Fibroblast of skin of right biceps (primary cell): Measurements from ENCODE around the gene GLP1R.

ENCODE experiments used
- DNase-seq: peaks from one replicate; pipeline ENCODE4 v3.0.0-alpha.2; 2013

The GLP1R gene

DNA sequence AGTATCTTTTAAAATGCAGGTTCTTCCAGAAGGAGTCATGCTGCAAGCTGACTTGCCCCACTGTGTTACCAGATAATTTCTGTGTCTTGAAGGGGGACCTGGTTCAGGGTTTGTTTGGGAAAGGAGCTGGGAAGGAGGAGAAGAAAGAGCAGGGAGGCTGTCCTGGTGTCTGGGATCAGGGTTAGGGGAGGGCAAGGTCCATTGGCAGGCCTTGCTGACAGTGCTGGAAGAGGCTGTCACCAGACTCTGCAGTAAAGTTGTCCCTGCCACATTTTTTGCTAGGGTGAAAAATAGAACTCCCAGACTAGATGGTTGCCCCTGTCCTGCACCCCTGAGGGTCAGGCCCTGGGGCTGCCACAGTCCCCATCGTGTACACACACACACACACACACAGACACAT is 14.9 kb downstream of the GLP1R start:
- DNase-seq: no peak

DNA sequence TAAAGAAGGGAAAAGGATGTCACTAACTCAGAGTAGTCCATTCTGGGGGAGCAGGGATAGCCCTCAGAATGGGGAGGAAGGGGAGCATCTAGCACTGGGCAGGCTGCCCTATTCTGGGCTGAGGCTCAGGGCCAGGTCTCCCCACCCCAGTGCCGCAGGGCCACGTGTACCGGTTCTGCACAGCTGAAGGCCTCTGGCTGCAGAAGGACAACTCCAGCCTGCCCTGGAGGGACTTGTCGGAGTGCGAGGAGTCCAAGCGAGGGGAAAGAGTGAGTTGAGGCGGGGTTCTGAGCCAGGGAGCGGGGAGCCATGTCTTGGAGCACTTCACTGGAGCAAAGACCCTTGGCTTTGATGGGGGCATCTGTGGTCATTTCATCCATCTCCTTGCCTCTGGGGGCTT is 17.0 kb downstream of the GLP1R start:
- no peak for DNase-seq

- DNase-seq: no peak
Measured at GRCh38 chr6:39068391-39068790, 19.8 kb downstream of the GLP1R start.

GRCh38 chr6:39072830-39073229 is 24.2 kb downstream of the GLP1R start:
- DNase-seq: no peak

DNA sequence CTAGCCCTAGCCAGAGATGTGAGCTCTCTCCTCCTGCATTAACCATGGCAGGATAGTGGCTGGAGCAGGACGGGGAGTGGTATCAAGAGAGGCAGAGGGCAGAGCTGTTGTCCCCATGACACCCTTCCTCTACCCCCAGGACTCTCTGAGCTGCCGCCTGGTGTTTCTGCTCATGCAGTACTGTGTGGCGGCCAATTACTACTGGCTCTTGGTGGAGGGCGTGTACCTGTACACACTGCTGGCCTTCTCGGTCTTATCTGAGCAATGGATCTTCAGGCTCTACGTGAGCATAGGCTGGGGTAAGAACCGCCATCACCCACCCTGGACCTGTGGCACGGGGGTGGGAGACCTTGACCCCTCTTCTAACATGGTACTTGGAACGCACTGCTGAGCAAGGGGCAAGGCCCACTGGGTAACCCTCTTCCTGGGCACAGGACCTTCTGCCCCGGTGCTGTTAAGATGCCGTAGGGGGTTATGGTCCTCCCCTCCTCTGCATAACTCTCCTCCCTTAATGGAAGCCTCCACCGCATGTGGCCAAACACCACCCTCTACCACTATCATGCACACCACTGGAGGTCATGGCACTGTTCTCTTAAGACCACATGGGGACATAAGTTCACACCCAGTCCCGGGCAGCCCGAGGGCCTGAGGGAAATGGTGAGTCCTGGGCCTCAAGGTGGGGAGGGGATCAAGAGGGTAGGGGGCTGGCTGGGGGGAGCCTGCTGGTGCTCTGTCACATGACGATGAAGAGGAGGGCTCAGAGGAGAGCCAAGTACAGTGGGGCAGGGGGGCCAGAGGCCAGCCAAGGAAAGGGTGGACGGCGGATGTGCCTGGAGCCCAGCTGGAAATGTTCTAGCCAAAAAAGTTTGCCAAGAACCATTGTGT is 25.1 kb downstream of the GLP1R start:
- DNase-seq: no peak

- no peak for DNase-seq
Measured at GRCh38 chr6:39074486-39074885, 25.9 kb downstream of the GLP1R start.

GRCh38 chr6:39075010-39075686 is 26.6 kb downstream of the GLP1R start:
- no peak for DNase-seq

- no peak for DNase-seq
Measured at GRCh38 chr6:39075807-39076622, 27.4 kb downstream of the GLP1R start.

GRCh38 chr6:39076623-39077535 is 28.3 kb downstream of the GLP1R start:
- no peak for DNase-seq

DNA sequence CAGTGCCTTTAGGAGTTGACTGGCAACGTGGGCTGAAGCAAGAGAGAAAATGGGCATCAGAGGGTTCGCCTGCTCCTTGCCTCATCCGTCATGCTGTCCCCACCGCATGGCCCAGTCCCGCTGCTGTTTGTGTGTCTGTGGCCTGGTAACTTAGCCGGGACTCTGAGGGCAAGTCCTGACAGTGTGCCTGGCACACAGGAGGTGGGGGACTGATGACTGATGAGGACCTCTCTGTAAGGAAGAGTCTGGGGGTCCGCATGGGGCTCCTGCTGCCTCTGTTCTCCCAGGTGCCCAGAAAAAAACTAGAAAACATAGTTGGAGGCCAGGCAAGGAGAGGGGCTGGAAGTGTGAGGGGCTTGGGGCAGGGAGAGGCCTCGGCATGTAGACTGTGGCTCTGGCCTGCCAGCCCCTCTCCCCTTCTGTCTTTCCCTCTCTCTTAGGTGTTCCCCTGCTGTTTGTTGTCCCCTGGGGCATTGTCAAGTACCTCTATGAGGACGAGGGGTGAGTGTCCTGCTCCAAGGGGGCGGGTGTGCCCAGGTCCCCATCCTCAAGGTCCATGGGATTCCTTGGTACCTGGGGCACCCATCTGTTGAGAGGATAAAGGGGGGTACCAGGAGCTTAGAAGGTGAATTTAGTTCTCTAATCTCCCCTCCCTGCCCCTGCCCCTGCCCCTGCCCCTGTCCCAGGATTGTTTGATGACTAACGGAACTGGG is 29.5 kb downstream of the GLP1R start:
- DNase-seq: no peak

- no peak for DNase-seq
Measured at GRCh38 chr6:39078695-39079094, 30.1 kb downstream of the GLP1R start.

DNA sequence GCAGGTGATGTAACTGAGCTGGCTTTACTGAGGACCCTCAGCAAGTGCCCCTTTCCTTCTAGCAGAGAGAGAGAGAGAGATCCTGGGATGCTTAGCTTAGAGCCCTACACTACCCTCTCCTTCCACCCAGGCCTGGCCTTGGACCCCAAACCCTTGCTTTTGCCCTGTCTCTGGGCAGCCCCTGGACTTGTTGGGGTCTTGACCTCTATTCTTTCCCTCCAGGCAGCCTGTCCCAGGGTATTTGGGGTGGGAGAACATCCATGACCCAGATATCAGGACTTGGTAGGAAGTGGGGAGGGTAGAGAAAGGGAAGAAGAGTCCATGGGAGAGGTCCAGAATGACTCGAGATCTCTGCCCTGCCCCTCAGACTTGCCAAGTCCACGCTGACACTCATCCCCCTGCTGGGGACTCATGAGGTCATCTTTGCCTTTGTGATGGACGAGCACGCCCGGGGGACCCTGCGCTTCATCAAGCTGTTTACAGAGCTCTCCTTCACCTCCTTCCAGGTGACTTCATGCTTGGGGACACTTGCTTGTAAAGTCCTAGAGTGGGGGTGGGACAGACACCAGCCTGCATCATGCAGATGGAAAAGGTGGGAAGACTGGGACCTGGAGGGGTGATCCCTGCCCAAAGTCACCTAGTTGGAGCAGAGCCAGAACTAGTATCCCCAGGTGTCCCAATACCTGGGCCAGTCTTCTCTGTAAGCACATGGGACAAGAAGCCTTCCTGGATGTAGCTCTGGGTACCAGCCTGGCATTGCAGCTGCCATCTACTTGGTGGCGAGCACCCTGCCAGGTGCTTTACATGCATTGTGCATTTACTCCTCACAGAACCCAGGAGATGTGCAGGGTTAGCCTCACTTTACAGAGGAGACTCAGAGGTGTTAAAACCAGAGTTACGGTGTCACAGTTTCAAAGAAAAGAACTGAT is 30.9 kb downstream of the GLP1R start:
- DNase-seq: no peak

DNA sequence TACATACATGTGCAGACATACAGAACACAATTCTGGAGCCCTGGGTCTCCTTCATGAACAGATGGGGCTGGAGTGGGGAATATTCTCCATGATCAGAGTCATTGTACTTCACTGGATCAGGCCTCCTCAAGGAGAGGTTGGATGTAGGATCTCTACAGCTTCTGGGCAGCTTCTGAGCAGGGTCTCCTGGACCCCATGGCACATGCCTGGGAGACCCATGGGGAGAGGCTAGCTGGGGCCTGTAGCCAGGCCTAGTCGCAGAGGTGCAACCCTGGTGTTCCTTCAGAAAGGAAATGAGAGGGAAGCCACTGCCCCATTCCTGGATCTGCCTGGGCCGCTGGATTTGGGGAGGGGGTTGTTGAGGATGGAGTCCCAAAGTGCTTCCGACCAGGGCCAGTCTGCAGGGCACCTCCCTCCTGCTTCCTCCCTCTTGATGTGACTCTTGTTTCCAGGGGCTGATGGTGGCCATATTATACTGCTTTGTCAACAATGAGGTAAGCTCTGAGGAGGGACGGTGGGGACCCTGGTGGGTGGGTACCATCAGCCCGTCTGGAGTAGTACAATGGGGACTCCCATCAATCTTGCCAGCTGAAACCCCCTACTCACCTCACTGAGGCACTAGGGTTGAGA is 31.8 kb downstream of the GLP1R start:
- DNase-seq: no peak

DNA sequence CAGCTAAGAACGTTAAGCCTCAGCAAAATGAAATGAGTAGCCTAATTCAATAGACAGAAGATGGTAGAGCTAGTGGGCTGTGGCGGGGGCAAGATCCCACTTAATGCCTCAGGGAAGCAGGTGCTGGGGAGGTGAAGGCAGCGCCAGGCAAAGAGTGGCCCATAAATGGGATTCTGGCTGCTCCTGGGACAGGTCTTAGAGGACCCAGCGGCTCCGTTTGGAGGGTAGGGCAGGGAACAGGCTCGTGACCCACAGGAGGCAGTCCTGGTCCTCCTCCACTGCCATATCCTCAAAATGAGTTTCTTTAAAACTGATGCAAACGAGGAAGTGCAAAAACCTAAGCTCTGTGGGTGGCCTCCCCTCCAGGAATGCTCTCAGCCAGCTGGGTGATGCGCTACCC is 33.7 kb downstream of the GLP1R start:
- DNase-seq: no peak

GRCh38 chr6:39083231-39083634 is 34.7 kb downstream of the GLP1R start:
- DNase-seq: no peak

DNA sequence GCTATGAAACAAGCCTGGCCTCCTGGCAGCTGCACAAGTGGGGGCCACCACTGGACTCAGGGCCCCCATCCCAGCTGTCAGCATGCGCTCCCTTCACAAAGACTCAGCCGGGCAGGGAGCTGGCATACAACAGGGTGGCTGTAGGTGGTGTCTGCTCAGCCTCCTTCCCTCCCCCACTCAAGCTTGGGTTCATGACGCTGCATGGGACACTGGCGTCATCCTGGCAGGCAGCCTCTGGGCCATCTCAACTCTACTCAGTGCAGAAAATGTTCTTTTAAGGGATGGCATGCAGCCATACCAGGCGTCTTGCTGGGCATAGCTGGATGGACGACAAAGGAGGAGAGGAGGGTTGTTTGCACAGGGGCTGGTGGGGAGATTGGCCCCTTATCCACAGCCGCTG is 35.9 kb downstream of the GLP1R start:
- no peak for DNase-seq

- no peak for DNase-seq
Measured at GRCh38 chr6:39085129-39085797, 36.7 kb downstream of the GLP1R start.

GRCh38 chr6:39086294-39086693 is 37.7 kb downstream of the GLP1R start:
- DNase-seq: no peak

DNA sequence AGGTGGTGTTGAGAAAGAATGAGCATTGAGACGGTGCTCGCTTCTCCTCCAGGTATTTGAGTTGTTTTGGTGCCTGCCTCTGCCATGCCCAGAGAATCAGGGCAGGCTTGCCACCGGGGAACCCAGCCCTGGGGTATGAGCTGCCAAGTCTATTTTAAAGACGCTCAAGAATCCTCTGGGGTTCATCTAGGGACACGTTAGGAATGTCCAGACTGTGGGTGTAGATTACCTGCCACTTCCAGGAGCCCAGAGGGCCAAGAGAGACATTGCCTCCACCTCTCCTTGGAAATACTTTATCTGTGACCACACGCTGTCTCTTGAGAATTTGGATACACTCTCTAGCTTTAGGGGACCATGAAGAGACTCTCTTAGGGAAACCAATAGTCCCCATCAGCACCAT is 38.1 kb downstream of the GLP1R start:
- DNase-seq: no peak

GRCh38 chr6:39087197-39087596 is 38.6 kb downstream of the GLP1R start:
- no peak for DNase-seq
